ENCODE measurements around the gene SERPINB1. TPM values are rescaled to one million over a fixed set of nuclear protein-coding genes. Genes with fewer than 3 reads are reported as not detected.

Gene SERPINB1
- total RNA-seq, 1 experiment from 2014 or later: 73.2 TPM

- no peak overlapping the region for H3K9ac ChIP-seq (ENCODE audit: low read length)
- RAD21 ChIA-PET (ENCODE audit: low non-redundant PET in 1 of 2, low total read pairs in 2 of 2, uncharacterized antibody in 2 of 2, unreplicated experiment in 2 of 2): no interaction called here
- H3K9me2 ChIP-seq (ENCODE audit: insufficient read depth): no peaks in the 10 kb centered on the region
- no peaks in the 10 kb centered on the region for H3K79me2 ChIP-seq (ENCODE audit: insufficient read depth, low read length)
- ATAC-seq (no peak), DNase-seq (ENCODE audit: low read depth, low spot score) (no peak)
- H3K9me3 ChIP-seq (ENCODE audit: control insufficient read depth in 1 of 2, insufficient read depth in 1 of 2, low read depth in 1 of 2, low read length in 2 of 2): no peaks in the 10 kb centered on the region
- BruUV-seq (replicated peaks): no TSS peak
- no peaks in the 10 kb centered on the region for H3K36me3 ChIP-seq (ENCODE audit: control insufficient read depth in 1 of 2, insufficient read depth in 2 of 2, low read length in 2 of 2)
- POLR2A ChIA-PET: no interaction called here
- H3K4me3 ChIP-seq (replicated peaks in 1 of 2; ENCODE audit: low read depth in 1 of 2, low read length in 2 of 2): no peak overlapping the region
- no peaks in the 10 kb centered on the region for H4K20me1 ChIP-seq (ENCODE audit: insufficient read depth)
- TF ChIP-seq CTCF (IDR thresholded peaks at IDR 0.05 in 2 of 3, conservative IDR thresholded peaks at IDR 0.05 in 1 of 3; ENCODE audit: borderline replicate concordance in 1 of 3, insufficient read depth in 1 of 3, low read depth in 2 of 3, low read length in 2 of 3): no peak
- TF ChIP-seq, protein P1, sequence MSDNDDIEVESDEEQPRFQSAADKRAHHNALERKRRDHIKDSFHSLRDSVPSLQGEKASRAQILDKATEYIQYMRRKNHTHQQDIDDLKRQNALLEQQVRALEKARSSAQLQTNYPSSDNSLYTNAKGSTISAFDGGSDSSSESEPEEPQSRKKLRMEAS (IDR thresholded peaks at IDR 0.05): no peak
- no peak for TF ChIP-seq ATF3 (IDR thresholded peaks at IDR 0.05)
- H3K4me2 ChIP-seq (ENCODE audit: low read length): no peak overlapping the region
- intact Hi-C loops (cut with micrococcal nuclease): no loop called here
- no peaks in the 10 kb centered on the region for H3K27me3 ChIP-seq (ENCODE audit: insufficient read depth, low read length)
- H3K4me1 ChIP-seq (ENCODE audit: control insufficient read depth in 1 of 2, insufficient read depth in 2 of 2, low read length in 2 of 2): peaks cover 28 to 47% of the 10 kb centered on the region in 2 experiments
- H3K27ac ChIP-seq (ENCODE audit: low read depth, low read length): no peak overlapping the region
- CTCF ChIA-PET: no interaction called here
- no peak overlapping the region for H2AFZ ChIP-seq (ENCODE audit: low read depth, low read length, poor library complexity, severe bottlenecking)
These were observed 32.0 kb upstream of the SERPINB1 start for GRCh38 chr6:2873643-2874042.

GRCh38 chr6:2872423-2873358 lies 31.0 kb upstream of the SERPINB1 start:
- Histone ChIP-seq H2AFZ (ENCODE audit: low read depth, low read length, poor library complexity, severe bottlenecking) (no peak overlapping the region), H3K4me2 (ENCODE audit: low read length) (no peak overlapping the region), H3K36me3 (ENCODE audit: control insufficient read depth in 1 of 2, insufficient read depth in 2 of 2, low read length in 2 of 2) (no peaks in the 10 kb centered on the region), H3K27me3 (ENCODE audit: insufficient read depth, low read length) (no peaks in the 10 kb centered on the region), H3K9me2 (ENCODE audit: insufficient read depth) (no peaks in the 10 kb centered on the region), H3K9ac (ENCODE audit: low read length) (no peak overlapping the region), H3K4me3 (replicated peaks in 1 of 2; ENCODE audit: low read depth in 1 of 2, low read length in 2 of 2) (no peak overlapping the region), H3K27ac (ENCODE audit: low read depth, low read length) (no peak overlapping the region), H3K4me1 (ENCODE audit: control insufficient read depth in 1 of 2, insufficient read depth in 2 of 2, low read length in 2 of 2) (peaks cover 19 to 40% of the 10 kb centered on the region in 2 experiments), H4K20me1 (ENCODE audit: insufficient read depth) (no peaks in the 10 kb centered on the region), H3K9me3 (ENCODE audit: control insufficient read depth in 1 of 2, insufficient read depth in 1 of 2, low read depth in 1 of 2, low read length in 2 of 2) (no peaks in the 10 kb centered on the region), H3K79me2 (ENCODE audit: insufficient read depth, low read length) (no peaks in the 10 kb centered on the region)
- intact Hi-C loops (cut with micrococcal nuclease): no loop called here
- no TSS peak for BruUV-seq (replicated peaks)
- ATAC-seq: no peak
- DNase-seq (ENCODE audit: low read depth, low spot score): no peak
- ChIA-PET CTCF (no interaction called here), POLR2A (no interaction called here), RAD21 (ENCODE audit: low non-redundant PET in 1 of 2, low total read pairs in 2 of 2, uncharacterized antibody in 2 of 2, unreplicated experiment in 2 of 2) (no interaction called here)
- TF ChIP-seq TCF7L2 (IDR thresholded peaks at IDR 0.05; ENCODE audit: borderline replicate concordance, extremely low read depth, insufficient read depth, insufficient read length): no peak
- TF ChIP-seq YY1 (IDR thresholded peaks at IDR 0.05; ENCODE audit: extremely low read depth, insufficient replicate concordance, low read depth, low read length): no peak
- TF ChIP-seq EZH2phosphoT487 (IDR thresholded peaks at IDR 0.05; ENCODE audit: borderline replicate concordance): no peak
- TF ChIP-seq FOSL1 (IDR thresholded peaks at IDR 0.05; ENCODE audit: low read depth): no peak
- TF ChIP-seq CTCF (IDR thresholded peaks at IDR 0.05 in 2 of 3, conservative IDR thresholded peaks at IDR 0.05 in 1 of 3; ENCODE audit: borderline replicate concordance in 1 of 3, insufficient read depth in 1 of 3, low read depth in 2 of 3, low read length in 2 of 3): no peak
- TF ChIP-seq ELF1 (IDR thresholded peaks at IDR 0.05; ENCODE audit: borderline replicate concordance, low read depth): no peak
- TF ChIP-seq JUND (IDR thresholded peaks at IDR 0.05): no peak
- TF ChIP-seq CBX3 (IDR thresholded peaks at IDR 0.05; ENCODE audit: low read depth): no peak
- no peak for TF ChIP-seq SRF (IDR thresholded peaks at IDR 0.05; ENCODE audit: low read depth)
- TF ChIP-seq, protein P1 (IDR thresholded peaks at IDR 0.05): no peak
- TF ChIP-seq POLR2AphosphoS5 (IDR thresholded peaks at IDR 0.05; ENCODE audit: low read depth, low read length): no peak
- TF ChIP-seq SP1 (IDR thresholded peaks at IDR 0.05; ENCODE audit: low read depth): no peak
